CD14-positive monocyte (primary cell): ENCODE data around the gene GLDC. TPM values are rescaled to one million over a fixed set of nuclear protein-coding genes. Genes with fewer than 3 reads are reported as not detected.

Experiments used
- DNase-seq, 3 donors: peaks; one replicate each; pipeline ENCODE4 v3.0.0-alpha.2; 2011 to 2022
- H2AFZ ChIP-seq: 2 replicates; pipeline ENCODE4 v1.6.0; 2012; ENCODE audit warnings: mild to moderate bottlenecking, low read depth, low read length, inconsistent platforms; ENCODE audit not compliant: insufficient read depth, poor library complexity, severe bottlenecking
- H3K27ac ChIP-seq, 2 donors: 1 replicate in 1 of 2; 2 replicates in 1 of 2; pipeline ENCODE4 v1.5.1; 2012 to 2013; ENCODE audit warnings: low read length in 2 of 2, control low read depth in 1 of 2, inconsistent platforms in 1 of 2, low read depth in 1 of 2, mild to moderate bottlenecking in 1 of 2
- H3K27me3 ChIP-seq, 2 donors: one replicate each; pipeline versions ENCODE4 v1.6.0 to v1.6.1; 2011 to 2013; ENCODE audit warnings: low read length in 2 of 2; ENCODE audit not compliant: control insufficient read depth in 2 of 2, insufficient read depth in 2 of 2
- H3K36me3 ChIP-seq, 2 donors: replicated peaks in 1 of 2; 1 replicate in 1 of 2; 2 replicates in 1 of 2; pipeline versions ENCODE4 v1.5.1 to v1.6.1; 2012 to 2013; ENCODE audit warnings: low read length in 2 of 2, control low read depth in 1 of 2, inconsistent platforms in 1 of 2, mild to moderate bottlenecking in 1 of 2; ENCODE audit not compliant: insufficient read depth in 2 of 2, control insufficient read depth in 1 of 2
- H3K4me1 ChIP-seq, 2 donors: 1 replicate in 1 of 2; 2 replicates in 1 of 2; pipeline versions ENCODE4 v1.5.1 to v1.6.1; 2012 to 2013; ENCODE audit warnings: low read length in 2 of 2, control low read depth in 1 of 2, inconsistent platforms in 1 of 2, mild to moderate bottlenecking in 1 of 2, moderate library complexity in 1 of 2; ENCODE audit not compliant: insufficient read depth in 2 of 2, control insufficient read depth in 1 of 2
- H3K4me2 ChIP-seq: replicated peaks from 2 replicates; pipeline ENCODE3; 2012; ENCODE audit warnings: low read length, moderate library complexity, mild to moderate bottlenecking; ENCODE audit not compliant: poor library complexity, severe bottlenecking; ENCODE audit errors: extremely low read depth
- H3K4me3 ChIP-seq, 3 experiments: fragments of 200-600 bp in 1 of 3; sonication (generic) in 1 of 3; replicated peaks in 1 of 3; 1 replicate in 2 of 3; 2 replicates in 1 of 3; pipeline ENCODE4 v1.5.1; 2011 to 2013; ENCODE audit warnings: low read length in 3 of 3, mild to moderate bottlenecking in 3 of 3, control low read depth in 2 of 3, low read depth in 2 of 3, inconsistent platforms in 1 of 3, moderate library complexity in 1 of 3
- H3K79me2 ChIP-seq: 2 replicates; pipeline ENCODE4 v1.6.0; 2012; ENCODE audit warnings: mild to moderate bottlenecking, control low read depth, inconsistent platforms, low read length, moderate library complexity; ENCODE audit not compliant: insufficient read depth
- H3K9ac ChIP-seq: 2 replicates; pipeline ENCODE4 v1.6.0; 2017; ENCODE audit warnings: low read length, mild to moderate bottlenecking; ENCODE audit not compliant: insufficient read depth, poor library complexity, severe bottlenecking
- H3K9me3 ChIP-seq, 2 donors: replicated peaks in 1 of 2; 1 replicate in 1 of 2; 2 replicates in 1 of 2; pipeline versions ENCODE4 v1.5.1 to v1.6.1; 2012 to 2013; ENCODE audit warnings: low read length in 2 of 2, control low read depth in 1 of 2; ENCODE audit not compliant: control insufficient read depth in 1 of 2, insufficient read depth in 1 of 2
- H4K20me1 ChIP-seq: 2 replicates; pipeline ENCODE4 v1.6.0; 2012; ENCODE audit warnings: mild to moderate bottlenecking, low read length, control low read depth, moderate library complexity; ENCODE audit not compliant: insufficient read depth
- H3K27ac Mint-ChIP-seq, 7 donors: one replicate each; pipeline ENCODE4 v1.8.0; 2020; ENCODE audit warnings: mild to moderate bottlenecking in 7 of 7, mixed read lengths in 7 of 7, moderate library complexity in 6 of 7, inconsistent platforms in 2 of 7
- H3K27me3 Mint-ChIP-seq, 3 donors: one replicate each; pipeline ENCODE4 v1.8.0; 2021 to 2022; ENCODE audit warnings: low read depth in 3 of 3, mild to moderate bottlenecking in 3 of 3, mixed read lengths in 3 of 3, moderate library complexity in 3 of 3, inconsistent platforms in 1 of 3
- H3K36me3 Mint-ChIP-seq, 2 donors: one replicate each; pipeline ENCODE4 v1.8.0; 2020; ENCODE audit warnings: mixed read lengths in 2 of 2, inconsistent platforms in 1 of 2, mild to moderate bottlenecking in 1 of 2
- H3K4me1 Mint-ChIP-seq: one replicate; pipeline ENCODE4 v1.8.0; 2020; ENCODE audit warnings: mild to moderate bottlenecking, mixed read lengths
- H3K4me3 Mint-ChIP-seq, 2 donors: one replicate each; pipeline ENCODE4 v1.8.0; 2020; ENCODE audit warnings: mild to moderate bottlenecking in 2 of 2, mixed read lengths in 2 of 2, moderate library complexity in 1 of 2
- H3K9me3 Mint-ChIP-seq, 7 donors: one replicate each; pipeline ENCODE4 v1.8.0; 2020 to 2022; ENCODE audit warnings: mixed read lengths in 7 of 7, mild to moderate bottlenecking in 6 of 7, moderate library complexity in 6 of 7, inconsistent platforms in 2 of 7
- CTCF ChIP-seq: fragments of 200-600 bp; IDR thresholded peaks from one replicate; pipeline ENCODE4 v1.8.0; 2022; ENCODE audit warnings: antibody characterized with exemption, mild to moderate bottlenecking
- WGBS: methylation state at CpG from one replicate; pipeline ENCODE4 v1.1.5; 2013; ENCODE audit warnings: missing lambda C conversion rate; ENCODE audit not compliant: insufficient coverage; 5-methylcytosine and 5-hydroxymethylcytosine counted together
- intact Hi-C, 2 donors: fragments of 100-400 bp; cut with micrococcal nuclease; formaldehyde crosslinking; loops; one replicate each; pipeline versions ENCODE4 v1.15.0 to v1.15.1; 2023
- polyA plus RNA-seq, 3 donors: library from polyadenylated mRNA; depleted of rRNA in 1 of 3; unstranded in 2 of 3; stranded (reverse) in 1 of 3; fragments of 300-500 nt in 2 of 3; fragments of >200 nt in 1 of 3; fragmentation: Illumina TruSeq in 2 of 3; gene quantifications; 1 replicate in 2 of 3; 2 replicates in 1 of 3; pipeline ENCODE4 v1.2.3, GENCODE V29; 2012 to 2021

Gene GLDC
- polyA plus RNA-seq, 3 donors, result not detected

- H3K4me2 ChIP-seq, result no peak overlapping the region
- no peak overlapping the region for H3K4me3 ChIP-seq
- Mint-ChIP-seq H3K4me3 (no peak overlapping the region), H3K36me3 (no peaks in the 10 kb centered on the region), H3K9me3 (peaks cover 0 to 3% (median 0%) of the 10 kb centered on the region in 7 donors), H3K27me3 (peaks cover 8 to 13% (median 11%) of the 10 kb centered on the region in 3 donors), H3K27ac (no peak overlapping the region), H3K4me1 (no peaks in the 10 kb centered on the region)
- no peak for DNase-seq
- intact Hi-C loops, result no loop called here
- no peak overlapping the region for H3K9ac ChIP-seq
- no peak overlapping the region for H3K27ac ChIP-seq
- no peaks in the 10 kb centered on the region for H4K20me1 ChIP-seq
- no peak overlapping the region for H2AFZ ChIP-seq
- 67% methylated on average over 2 of the region's 7 CpGs for WGBS
- no peaks in the 10 kb centered on the region for H3K4me1 ChIP-seq
- no peaks in the 10 kb centered on the region for H3K9me3 ChIP-seq
- no peaks in the 10 kb centered on the region for H3K79me2 ChIP-seq
- no peaks in the 10 kb centered on the region for H3K36me3 ChIP-seq
- H3K27me3 ChIP-seq, result no peaks in the 10 kb centered on the region
- TF ChIP-seq CTCF, result no peak
Measured at GRCh38 chr9:6634444-6634843, 11.1 kb downstream of the GLDC start.

GRCh38 chr9:6633378-6633777 lies 12.2 kb downstream of the GLDC start:
- 89% methylated on average over 2 of the region's 3 CpGs for WGBS
- Mint-ChIP-seq H3K4me3 (no peak overlapping the region), H3K27ac (no peak overlapping the region), H3K27me3 (peaks cover 8 to 12% (median 10%) of the 10 kb centered on the region in 3 donors), H3K36me3 (no peaks in the 10 kb centered on the region), H3K9me3 (peaks cover 0 to 3% (median 0%) of the 10 kb centered on the region in 7 donors), H3K4me1 (no peaks in the 10 kb centered on the region)
- H3K79me2 ChIP-seq, result no peaks in the 10 kb centered on the region
- H4K20me1 ChIP-seq, result no peaks in the 10 kb centered on the region
- H3K27ac ChIP-seq, result no peak overlapping the region
- no peak for DNase-seq
- intact Hi-C loops, result no loop called here
- H3K4me2 ChIP-seq, result no peak overlapping the region
- no peak overlapping the region for H3K9ac ChIP-seq
- no peaks in the 10 kb centered on the region for H3K4me1 ChIP-seq
- H3K9me3 ChIP-seq, result no peaks in the 10 kb centered on the region
- TF ChIP-seq CTCF, result no peak
- no peaks in the 10 kb centered on the region for H3K27me3 ChIP-seq
- H2AFZ ChIP-seq, result no peak overlapping the region
- H3K36me3 ChIP-seq, result no peaks in the 10 kb centered on the region
- H3K4me3 ChIP-seq, result no peak overlapping the region
